Measurements from ENCODE around the gene EVC2. TPM values are rescaled to one million over a fixed set of nuclear protein-coding genes. Genes with fewer than 3 reads are reported as not detected.

Gene EVC2
- total RNA-seq, 1 experiment from 2014 or later, result 6.0 TPM

DNA sequence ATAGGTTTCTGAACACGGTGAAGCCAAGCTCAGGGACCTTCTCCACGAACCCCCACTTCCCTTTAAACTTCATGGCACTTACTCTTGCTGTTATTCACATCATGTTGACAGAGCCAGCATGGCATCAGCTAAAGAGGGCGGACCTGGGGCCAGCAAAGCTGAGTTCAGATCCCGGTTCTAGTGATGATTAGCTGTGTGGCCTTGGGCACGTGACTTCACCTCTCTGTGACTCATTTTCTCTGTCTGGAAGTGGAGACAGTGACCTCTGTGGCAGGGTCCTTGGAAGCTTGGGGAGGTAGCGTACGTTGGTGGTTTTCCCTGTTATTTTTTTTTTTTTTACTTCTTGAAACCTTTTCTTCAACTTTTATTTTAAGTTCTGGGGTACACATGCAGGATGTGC, 16.0 kb upstream of the EVC2 start:
- no peaks in the 10 kb centered on the region for H3K27me3 ChIP-seq (replicated peaks; ENCODE audit: insufficient read depth, low read depth, low read length, poor library complexity)
- intact Hi-C loops (cut with micrococcal nuclease; ENCODE audit: unreplicated experiment), result no loop called here
- no peak for TF ChIP-seq EZH2 (IDR thresholded peaks at IDR 0.05; ENCODE audit: borderline replicate concordance, low read depth, low read length, poor library complexity, severe bottlenecking)
- TF ChIP-seq, protein P1, sequence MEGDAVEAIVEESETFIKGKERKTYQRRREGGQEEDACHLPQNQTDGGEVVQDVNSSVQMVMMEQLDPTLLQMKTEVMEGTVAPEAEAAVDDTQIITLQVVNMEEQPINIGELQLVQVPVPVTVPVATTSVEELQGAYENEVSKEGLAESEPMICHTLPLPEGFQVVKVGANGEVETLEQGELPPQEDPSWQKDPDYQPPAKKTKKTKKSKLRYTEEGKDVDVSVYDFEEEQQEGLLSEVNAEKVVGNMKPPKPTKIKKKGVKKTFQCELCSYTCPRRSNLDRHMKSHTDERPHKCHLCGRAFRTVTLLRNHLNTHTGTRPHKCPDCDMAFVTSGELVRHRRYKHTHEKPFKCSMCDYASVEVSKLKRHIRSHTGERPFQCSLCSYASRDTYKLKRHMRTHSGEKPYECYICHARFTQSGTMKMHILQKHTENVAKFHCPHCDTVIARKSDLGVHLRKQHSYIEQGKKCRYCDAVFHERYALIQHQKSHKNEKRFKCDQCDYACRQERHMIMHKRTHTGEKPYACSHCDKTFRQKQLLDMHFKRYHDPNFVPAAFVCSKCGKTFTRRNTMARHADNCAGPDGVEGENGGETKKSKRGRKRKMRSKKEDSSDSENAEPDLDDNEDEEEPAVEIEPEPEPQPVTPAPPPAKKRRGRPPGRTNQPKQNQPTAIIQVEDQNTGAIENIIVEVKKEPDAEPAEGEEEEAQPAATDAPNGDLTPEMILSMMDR (conservative IDR thresholded peaks at IDR 0.05; ENCODE audit: low read depth, low read length), result no peak
- BruUV-seq (replicated peaks), result no TSS peak
- H3K4me3 ChIP-seq (ENCODE audit: low read depth, low read length, poor library complexity, severe bottlenecking), result no peak overlapping the region
- ChIA-PET CTCF (no interaction called here), POLR2A (ENCODE audit: low non-redundant PET) (no interaction called here)
- H3K27ac ChIP-seq (ENCODE audit: low read depth, low read length, poor library complexity, severe bottlenecking), result no peak overlapping the region
- H3K36me3 ChIP-seq (ENCODE audit: insufficient read depth, low read length, poor library complexity, severe bottlenecking), result no peaks in the 10 kb centered on the region
- no peaks in the 10 kb centered on the region for H3K9me3 ChIP-seq (ENCODE audit: low read depth, low read length, poor library complexity, severe bottlenecking)
- no peaks in the 10 kb centered on the region for H3K4me1 ChIP-seq (ENCODE audit: insufficient read depth, low read length, poor library complexity, severe bottlenecking)
- no peak for DNase-seq (ENCODE audit: low spot score)

DNA sequence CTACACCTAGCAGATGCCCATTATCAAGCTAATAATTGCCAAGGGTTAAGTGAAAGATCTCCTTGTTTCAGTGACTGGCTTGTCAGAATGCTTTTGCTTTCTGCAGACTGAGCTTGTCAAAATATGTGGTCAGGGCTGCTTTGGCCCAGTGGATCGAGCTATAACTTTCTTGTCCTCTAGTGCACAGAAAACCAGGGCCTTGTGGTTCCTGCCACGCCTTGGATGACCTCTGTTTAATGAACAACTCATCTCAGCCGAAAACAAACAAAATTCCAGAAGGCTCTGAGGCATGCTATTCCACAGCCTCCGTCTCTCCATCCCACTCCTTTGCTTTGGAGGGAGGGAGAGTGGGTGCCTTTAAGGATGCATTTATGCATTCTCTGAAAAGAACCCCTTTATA, 14.0 kb upstream of the EVC2 start:
- BruUV-seq (replicated peaks), result no TSS peak
- Histone ChIP-seq H3K27ac (ENCODE audit: low read depth, low read length, poor library complexity, severe bottlenecking) (no peak overlapping the region), H3K36me3 (ENCODE audit: insufficient read depth, low read length, poor library complexity, severe bottlenecking) (no peaks in the 10 kb centered on the region), H3K4me1 (ENCODE audit: insufficient read depth, low read length, poor library complexity, severe bottlenecking) (no peaks in the 10 kb centered on the region), H3K9me3 (ENCODE audit: low read depth, low read length, poor library complexity, severe bottlenecking) (no peaks in the 10 kb centered on the region), H3K4me3 (ENCODE audit: low read depth, low read length, poor library complexity, severe bottlenecking) (no peak overlapping the region), H3K27me3 (replicated peaks; ENCODE audit: insufficient read depth, low read depth, low read length, poor library complexity) (no peaks in the 10 kb centered on the region)
- POLR2A ChIA-PET (ENCODE audit: low non-redundant PET), result no interaction called here
- DNase-seq (ENCODE audit: low spot score), result no peak
- TF ChIP-seq EZH2 (IDR thresholded peaks at IDR 0.05; ENCODE audit: borderline replicate concordance, low read depth, low read length, poor library complexity, severe bottlenecking), result no peak
- TF ChIP-seq, protein P1 (conservative IDR thresholded peaks at IDR 0.05; ENCODE audit: low read depth, low read length), result no peak
- CTCF ChIA-PET, result no interaction called here
- intact Hi-C loops (cut with micrococcal nuclease; ENCODE audit: unreplicated experiment), result no loop called here

DNA sequence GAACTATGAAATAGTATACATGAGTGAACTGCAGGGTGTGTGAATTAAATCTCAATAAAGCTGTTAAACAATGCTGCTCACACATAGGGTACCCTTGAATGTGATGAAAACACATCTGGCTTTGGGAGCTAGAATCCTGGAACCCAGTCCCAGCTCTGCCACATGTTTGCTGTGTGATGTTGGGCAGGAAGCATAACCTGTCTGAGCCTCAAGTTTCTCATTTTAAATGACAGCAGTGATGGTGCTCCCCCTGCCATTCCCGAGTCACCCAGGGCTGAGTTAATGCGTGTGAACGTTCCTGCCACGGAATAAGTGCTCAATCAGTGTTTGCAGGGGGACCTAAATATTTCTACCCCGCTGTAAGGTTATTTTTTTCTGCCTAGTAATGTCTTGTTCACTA, 13.6 kb upstream of the EVC2 start:
- Histone ChIP-seq H3K4me1 (ENCODE audit: insufficient read depth, low read length, poor library complexity, severe bottlenecking) (no peaks in the 10 kb centered on the region), H3K9me3 (ENCODE audit: low read depth, low read length, poor library complexity, severe bottlenecking) (no peaks in the 10 kb centered on the region), H3K27ac (ENCODE audit: low read depth, low read length, poor library complexity, severe bottlenecking) (no peak overlapping the region), H3K27me3 (replicated peaks; ENCODE audit: insufficient read depth, low read depth, low read length, poor library complexity) (no peaks in the 10 kb centered on the region), H3K4me3 (ENCODE audit: low read depth, low read length, poor library complexity, severe bottlenecking) (no peak overlapping the region), H3K36me3 (ENCODE audit: insufficient read depth, low read length, poor library complexity, severe bottlenecking) (no peaks in the 10 kb centered on the region)
- ChIA-PET POLR2A (ENCODE audit: low non-redundant PET) (no interaction called here), CTCF (no interaction called here)
- TF ChIP-seq, protein P1 (conservative IDR thresholded peaks at IDR 0.05; ENCODE audit: low read depth, low read length), result no peak
- TF ChIP-seq EZH2 (IDR thresholded peaks at IDR 0.05; ENCODE audit: borderline replicate concordance, low read depth, low read length, poor library complexity, severe bottlenecking), result no peak
- intact Hi-C loops (cut with micrococcal nuclease; ENCODE audit: unreplicated experiment), result no loop called here
- DNase-seq (ENCODE audit: low spot score), result no peak
- no TSS peak for BruUV-seq (replicated peaks)
